Caco-2 (cell line): ENCODE data around the gene COQ9. TPM values are rescaled to one million over a fixed set of nuclear protein-coding genes. Genes with fewer than 3 reads are reported as not detected.

Experiments used
- BruUV-seq: library from RNA; stranded (reverse); fragments of 400-500 nt; replicated peaks from 2 replicates; lab custom pipeline; 2021; lab: Mats Ljungman, UMichigan
- CTCF ChIA-PET: fragments of 300-600 bp; sonication (Branson Sonifier 250); formaldehyde crosslinking; loops from one replicate; lab custom pipeline; 2022; ENCODE audit warnings: antibody characterized with exemption; lab: Charles Lee
- POLR2A ChIA-PET: fragments of 300-600 bp; sonication (Branson Sonifier 250); formaldehyde crosslinking; loops from one replicate; lab custom pipeline; 2022; ENCODE audit warnings: antibody characterized with exemption; lab: Charles Lee
- DNase-seq, 2 experiments: peaks; one replicate each; pipeline versions ENCODE4 v3.0.0 to v3.0.0-alpha.2; 2020 to 2022
- H3K27me3 ChIP-seq: replicated peaks from 2 replicates; pipeline ENCODE4 v1.6.0; 2011; ENCODE audit warnings: low read length; ENCODE audit not compliant: control insufficient read depth, insufficient read depth
- H3K36me3 ChIP-seq: 2 replicates; pipeline ENCODE4 v1.5.1; 2011; ENCODE audit warnings: low read length; ENCODE audit not compliant: control insufficient read depth, insufficient read depth
- H3K4me1 ChIP-seq: fragments of 250-450 bp; sonication (Bioruptor Pico); 2 replicates; pipeline ENCODE4 v1.5.1; 2020; ENCODE audit warnings: mild to moderate bottlenecking
- H3K4me3 ChIP-seq: 2 replicates; pipeline ENCODE4 v1.5.1; 2011; ENCODE audit warnings: low read depth, mild to moderate bottlenecking, control low read depth, low read length
- H3K9me3 ChIP-seq: fragments of 250-450 bp; sonication (Bioruptor Pico); 2 replicates; pipeline ENCODE4 v1.5.1; 2020; ENCODE audit warnings: mild to moderate bottlenecking, moderate library complexity
- H3K27ac Mint-ChIP-seq: one replicate; pipeline ENCODE4 v1.8.0; 2022; ENCODE audit warnings: mixed read lengths; ENCODE audit not compliant: unreplicated experiment
- H3K27me3 Mint-ChIP-seq: one replicate; pipeline ENCODE4 v1.8.0; 2022; ENCODE audit warnings: mixed read lengths; ENCODE audit not compliant: insufficient read depth, unreplicated experiment
- H3K36me3 Mint-ChIP-seq: one replicate; pipeline ENCODE4 v1.8.0; 2022; ENCODE audit warnings: mild to moderate bottlenecking, mixed read lengths; ENCODE audit not compliant: insufficient read depth, unreplicated experiment
- H3K4me1 Mint-ChIP-seq: one replicate; pipeline ENCODE4 v1.8.0; 2022; ENCODE audit warnings: low read depth, mixed read lengths; ENCODE audit not compliant: unreplicated experiment
- H3K4me3 Mint-ChIP-seq: one replicate; pipeline ENCODE4 v1.8.0; 2022; ENCODE audit warnings: mild to moderate bottlenecking, moderate library complexity, mixed read lengths; ENCODE audit not compliant: unreplicated experiment
- H3K9me3 Mint-ChIP-seq: one replicate; pipeline ENCODE4 v1.8.0; 2022; ENCODE audit warnings: mixed read lengths; ENCODE audit not compliant: unreplicated experiment
- intact Hi-C: fragments of 100-400 bp; cut with micrococcal nuclease; formaldehyde crosslinking; loops from one replicate; pipeline ENCODE4 v1.10.0; 2022; ENCODE audit not compliant: unreplicated experiment
- total RNA-seq: library from RNA; stranded (reverse); gene quantifications from 2 replicates; pipeline ENCODE4 v1.2.3, GENCODE V29; 2022
- TF ChIP-seq, protein P1 (sequence below), 2 experiments: fragments of 200-600 bp in 1 of 2; IDR thresholded peaks; 1 replicate in 1 of 2; 2 replicates in 1 of 2; pipeline versions ENCODE4 v1.5.1 to v1.8.0; 2011 to 2022; ENCODE audit warnings: antibody characterized with exemption in 1 of 2, control low read depth in 1 of 2, inconsistent platforms in 1 of 2, low read depth in 1 of 2, low read length in 1 of 2, mild to moderate bottlenecking in 1 of 2, moderate library complexity in 1 of 2; ENCODE audit not compliant: insufficient read depth in 1 of 2, severe bottlenecking in 1 of 2, unreplicated experiment in 1 of 2

COQ9 gene
- total RNA-seq, 1 experiment from 2014 or later, result 50.9 TPM

DNA sequence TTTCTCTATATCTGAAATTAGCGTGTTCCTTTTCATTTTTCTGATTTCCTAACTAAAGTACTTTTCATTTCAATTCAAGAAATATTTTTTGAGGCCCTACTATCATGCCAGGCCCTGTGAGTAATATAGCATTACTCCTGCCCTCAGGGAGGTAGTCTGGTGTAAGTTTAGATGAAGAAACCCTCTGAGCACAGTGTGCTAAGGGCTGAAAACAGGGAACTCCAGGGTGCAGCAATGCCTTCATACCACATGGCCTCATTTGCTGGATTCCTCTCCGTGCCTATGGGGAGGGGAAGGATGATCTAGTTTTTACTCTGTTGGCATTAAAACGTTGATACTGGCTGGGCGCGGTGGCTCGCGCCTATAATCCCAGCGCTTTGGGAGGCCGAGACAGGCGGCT, 4.7 kb downstream of the COQ9 start:
- Mint-ChIP-seq H3K27me3 (no peaks in the 10 kb centered on the region), H3K36me3 (peaks cover 23% of the 10 kb centered on the region), H3K4me3 (no peak overlapping the region), H3K27ac (no peak overlapping the region), H3K4me1 (no peaks in the 10 kb centered on the region), H3K9me3 (no peaks in the 10 kb centered on the region)
- Histone ChIP-seq H3K9me3 (no peaks in the 10 kb centered on the region), H3K4me1 (no peaks in the 10 kb centered on the region), H3K4me3 (no peak overlapping the region), H3K27me3 (no peaks in the 10 kb centered on the region), H3K36me3 (peaks cover 11% of the 10 kb centered on the region)
- no peak for DNase-seq
- POLR2A ChIA-PET, result no interaction called here
- TF ChIP-seq, protein P1, sequence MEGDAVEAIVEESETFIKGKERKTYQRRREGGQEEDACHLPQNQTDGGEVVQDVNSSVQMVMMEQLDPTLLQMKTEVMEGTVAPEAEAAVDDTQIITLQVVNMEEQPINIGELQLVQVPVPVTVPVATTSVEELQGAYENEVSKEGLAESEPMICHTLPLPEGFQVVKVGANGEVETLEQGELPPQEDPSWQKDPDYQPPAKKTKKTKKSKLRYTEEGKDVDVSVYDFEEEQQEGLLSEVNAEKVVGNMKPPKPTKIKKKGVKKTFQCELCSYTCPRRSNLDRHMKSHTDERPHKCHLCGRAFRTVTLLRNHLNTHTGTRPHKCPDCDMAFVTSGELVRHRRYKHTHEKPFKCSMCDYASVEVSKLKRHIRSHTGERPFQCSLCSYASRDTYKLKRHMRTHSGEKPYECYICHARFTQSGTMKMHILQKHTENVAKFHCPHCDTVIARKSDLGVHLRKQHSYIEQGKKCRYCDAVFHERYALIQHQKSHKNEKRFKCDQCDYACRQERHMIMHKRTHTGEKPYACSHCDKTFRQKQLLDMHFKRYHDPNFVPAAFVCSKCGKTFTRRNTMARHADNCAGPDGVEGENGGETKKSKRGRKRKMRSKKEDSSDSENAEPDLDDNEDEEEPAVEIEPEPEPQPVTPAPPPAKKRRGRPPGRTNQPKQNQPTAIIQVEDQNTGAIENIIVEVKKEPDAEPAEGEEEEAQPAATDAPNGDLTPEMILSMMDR (IDR thresholded peaks at IDR 0.05; ENCODE audit: insufficient read depth in 1 of 2, low read depth in 1 of 2, low read length in 1 of 2, severe bottlenecking in 1 of 2, unreplicated experiment in 1 of 2), result no peak
- CTCF ChIA-PET, result no interaction called here
- BruUV-seq, result no TSS peak
- intact Hi-C loops, result no loop called here

DNA sequence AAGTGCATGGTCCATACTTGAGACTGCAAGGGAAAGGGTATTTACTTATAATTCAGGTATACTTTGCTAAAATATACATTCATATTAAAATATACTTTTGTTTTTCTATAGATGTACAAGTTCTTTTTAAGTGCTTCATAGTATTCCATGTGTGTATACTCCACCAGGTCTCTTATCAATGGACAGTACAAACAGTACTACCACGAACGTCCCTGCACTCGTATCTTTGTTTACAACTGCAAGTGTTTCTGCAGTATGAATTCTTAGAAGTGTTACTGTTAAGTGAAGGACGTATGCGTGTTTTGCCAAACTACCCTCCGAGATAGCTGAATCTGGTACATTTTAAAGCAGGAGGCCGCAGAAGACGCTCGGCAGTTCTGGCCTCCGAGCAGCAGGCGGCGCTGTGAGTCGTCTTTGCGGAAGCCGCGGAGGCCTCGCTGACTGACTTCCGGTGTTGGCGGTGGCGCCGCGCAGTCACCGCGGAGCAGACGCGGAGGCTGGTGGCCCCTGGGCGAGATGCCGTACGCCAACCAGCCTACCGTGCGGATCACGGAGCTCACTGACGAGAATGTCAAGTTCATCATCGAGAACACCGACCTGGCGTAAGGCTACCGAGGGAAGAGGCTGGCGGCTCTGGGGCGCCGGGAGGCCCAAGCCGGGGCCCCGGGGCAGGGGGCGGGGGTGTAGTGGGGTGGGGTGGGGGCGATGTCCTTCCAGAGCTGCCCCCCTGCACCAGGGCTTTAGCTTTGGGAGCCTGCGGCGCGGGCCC, 15.1 kb downstream of the COQ9 start, which contains the start of gene POLR2C:
Gene POLR2C, plus strand, starts transcription at position 471 of the 769 bp plus-strand sequence. Its CDS starts 46 bp downstream, at position 517.
- ChIA-PET POLR2A (interaction anchor here (0.6 to 2.3 kb wide), 8 partner anchors 13 to 239 kb away, joined by 3 to 16 read pairs (median 4); partner anchors contain the start of genes CIAPIN1 and COQ9), CTCF (interaction anchor here (0.6 to 2.8 kb wide), 12 partner anchors 9 to 273 kb away, joined by 3 to 17 read pairs (median 7); partner anchors contain the start of genes CIAPIN1, COQ9 and KATNB1)
- 0 out of 2 replicates have a peak, but pooled peaks cover 8% of the 10 kb centered on the region for H3K4me1 ChIP-seq
- TF ChIP-seq, protein P1 (IDR thresholded peaks at IDR 0.05; ENCODE audit: insufficient read depth in 1 of 2, low read depth in 1 of 2, low read length in 1 of 2, severe bottlenecking in 1 of 2, unreplicated experiment in 1 of 2), result peak; percentile 96 to 98
- H3K9me3 Mint-ChIP-seq, result no peaks in the 10 kb centered on the region
- no peaks in the 10 kb centered on the region for H3K27me3 ChIP-seq
- peaks cover 31% of the 10 kb centered on the region for H3K36me3 Mint-ChIP-seq
- no peaks in the 10 kb centered on the region for H3K27me3 Mint-ChIP-seq
- H3K9me3 ChIP-seq, result no peaks in the 10 kb centered on the region
- intact Hi-C loops, result loop anchor here (1.0 to 2.0 kb wide), 3 partner anchors 15 to 57 kb away; partner anchors contain the start of genes CIAPIN1 and COQ9
- peaks cover 5% of the 10 kb centered on the region for H3K36me3 ChIP-seq
- peak within 1 kb of the TSS; percentile 85 for H3K4me3 Mint-ChIP-seq
- DNase-seq, result peak; percentile 88 to 95
- no peaks in the 10 kb centered on the region for H3K4me1 Mint-ChIP-seq
- peak within 1 kb of the TSS; percentile 73 for H3K4me3 ChIP-seq
- H3K27ac Mint-ChIP-seq, result peak within 1 kb of the TSS; percentile 92
- no TSS peak for BruUV-seq

DNA sequence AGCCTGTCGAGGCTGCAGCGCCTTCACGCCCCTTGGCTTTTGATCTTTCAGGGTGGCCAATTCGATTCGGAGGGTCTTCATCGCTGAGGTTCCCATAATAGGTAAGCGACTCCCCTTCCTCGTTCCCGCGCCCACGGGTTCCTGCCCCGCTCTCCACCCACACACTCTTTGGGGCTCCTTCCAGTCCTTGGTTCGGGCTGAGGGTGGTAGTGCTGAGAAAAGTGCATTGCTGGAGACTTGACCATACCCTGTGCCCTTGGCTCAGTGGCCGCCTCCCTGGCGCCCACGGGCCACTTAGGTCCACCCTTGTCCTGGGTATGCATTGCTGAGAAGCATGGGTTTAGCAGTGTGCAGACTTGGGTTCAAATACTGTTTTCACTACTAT, 15.7 kb downstream of the COQ9 start:
- Mint-ChIP-seq H3K4me1 (no peaks in the 10 kb centered on the region), H3K4me3 (peak overlapping the region; percentile 85), H3K27ac (peak overlapping the region; percentile 92), H3K9me3 (no peaks in the 10 kb centered on the region), H3K27me3 (no peaks in the 10 kb centered on the region), H3K36me3 (peaks cover 37% of the 10 kb centered on the region)
- ChIA-PET POLR2A (interaction anchor here (1.2 to 2.3 kb wide), 4 partner anchors 14 to 65 kb away, joined by 3 to 16 read pairs (median 5); partner anchors contain the start of genes CIAPIN1 and COQ9), CTCF (interaction anchor here (0.6 to 2.8 kb wide), 10 partner anchors 8 to 273 kb away, joined by 3 to 17 read pairs (median 7); partner anchors contain the start of genes CIAPIN1, COQ9 and KATNB1)
- intact Hi-C loops, result loop anchor here (1.0 to 2.0 kb wide), 3 partner anchors 16 to 56 kb away; partner anchors contain the start of genes CIAPIN1 and COQ9
- no TSS peak for BruUV-seq
- peak overlapping the region; percentile 73 for H3K4me3 ChIP-seq
- TF ChIP-seq, protein P1 (IDR thresholded peaks at IDR 0.05; ENCODE audit: insufficient read depth in 1 of 2, low read depth in 1 of 2, low read length in 1 of 2, severe bottlenecking in 1 of 2, unreplicated experiment in 1 of 2), result no peak
- H3K4me1 ChIP-seq, result 0 out of 2 replicates have a peak, but pooled peaks cover 8% of the 10 kb centered on the region
- H3K27me3 ChIP-seq, result no peaks in the 10 kb centered on the region
- H3K36me3 ChIP-seq, result peaks cover 3% of the 10 kb centered on the region; the same call in 1 of the 2 replicates
- H3K9me3 ChIP-seq, result no peaks in the 10 kb centered on the region
- no peak for DNase-seq
